Endometrium (tissue), 2 donors: ENCODE data around the gene AMOTL1.

Experiments
- FAIRE-seq: peaks from 2 replicates; lab custom pipeline; 2012; peaks lifted over from hg19 to GRCh38; lab: Jason Lieb, UNC
- donor health status: control.
- donor health status: control.

The AMOTL1 gene

GRCh38 chr11:94857337-94857736 lies 89.2 kb downstream of the AMOTL1 start:
- no peak for FAIRE-seq

GRCh38 chr11:94858012-94858705 lies 90.0 kb downstream of the AMOTL1 start:
- no peak for FAIRE-seq

- no peak for FAIRE-seq
Measured at GRCh38 chr11:94860333-94860732, 92.2 kb downstream of the AMOTL1 start.

- FAIRE-seq = no peak
Measured at GRCh38 chr11:94861306-94861845, 93.2 kb downstream of the AMOTL1 start.

- no peak for FAIRE-seq
Measured at GRCh38 chr11:94862926-94863880, 95.0 kb downstream of the AMOTL1 start.

- FAIRE-seq = no peak
Measured at GRCh38 chr11:94864506-94865045, 96.4 kb downstream of the AMOTL1 start.

- no peak for FAIRE-seq
Measured at GRCh38 chr11:94866231-94866822, 98.2 kb downstream of the AMOTL1 start.

GRCh38 chr11:94866936-94867795 lies 99.0 kb downstream of the AMOTL1 start:
- no peak for FAIRE-seq

- FAIRE-seq = no peak
Measured at GRCh38 chr11:94868468-94868867, 100.3 kb downstream of the AMOTL1 start.

GRCh38 chr11:94869186-94869585 lies 101.0 kb downstream of the AMOTL1 start:
- FAIRE-seq = no peak

- no peak for FAIRE-seq
Measured at GRCh38 chr11:94870422-94870821, 102.3 kb downstream of the AMOTL1 start.

GRCh38 chr11:94871491-94872185 lies 103.5 kb downstream of the AMOTL1 start:
- no peak for FAIRE-seq

- FAIRE-seq = no peak
Measured at GRCh38 chr11:94873916-94874540, 105.9 kb downstream of the AMOTL1 start.

GRCh38 chr11:94876222-94876621 lies 108.1 kb downstream of the AMOTL1 start:
- FAIRE-seq = no peak

GRCh38 chr11:94876645-94877442 lies 108.7 kb downstream of the AMOTL1 start:
- peak; percentile 82 for FAIRE-seq

- FAIRE-seq = no peak
Measured at GRCh38 chr11:94877443-94878200, 109.5 kb downstream of the AMOTL1 start.

GRCh38 chr11:94879006-94879405 lies 110.8 kb downstream of the AMOTL1 start:
- FAIRE-seq = no peak

- no peak for FAIRE-seq
Measured at GRCh38 chr11:94880216-94880615, 112.1 kb downstream of the AMOTL1 start.

- no peak for FAIRE-seq
Measured at GRCh38 chr11:94882931-94883330, 114.8 kb downstream of the AMOTL1 start.
